ENCODE data around the gene ERI3.
A peak's percentile ranks its signal among the peaks of the same experiment; 100 is the strongest.

The ERI3 gene, protein sequence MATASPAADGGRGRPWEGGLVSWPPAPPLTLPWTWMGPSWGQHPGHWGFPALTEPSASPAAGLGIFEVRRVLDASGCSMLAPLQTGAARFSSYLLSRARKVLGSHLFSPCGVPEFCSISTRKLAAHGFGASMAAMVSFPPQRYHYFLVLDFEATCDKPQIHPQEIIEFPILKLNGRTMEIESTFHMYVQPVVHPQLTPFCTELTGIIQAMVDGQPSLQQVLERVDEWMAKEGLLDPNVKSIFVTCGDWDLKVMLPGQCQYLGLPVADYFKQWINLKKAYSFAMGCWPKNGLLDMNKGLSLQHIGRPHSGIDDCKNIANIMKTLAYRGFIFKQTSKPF

GRCh38 chr1:44354840-44355581 is at the start of gene ERI3:
TSS of gene ERI3 (minus strand) at chr1:44355257. CDS start at chr1:44355026, 231 bp downstream.
- TF ChIP-seq Cebpa-rat (IDR thresholded peaks at IDR 0.05), result no peak
- Histone ChIP-seq H4K20me1 (peaks cover 11% of the 10 kb centered on the region; the same call in 1 of the 2 replicates), H3K4me3 (peak within 1 kb of the TSS; percentile 92), H3K9ac (peak within 1 kb of the TSS; percentile 86), H3K4me1 (peaks cover 20% of the 10 kb centered on the region), H3K27ac (peak within 1 kb of the TSS; percentile 85), H3K9me3 (no peaks in the 10 kb centered on the region), H3K4me2 (peak within 1 kb of the TSS; percentile 92), H3K27me3 (no peaks in the 10 kb centered on the region), H3K36me3 (peaks cover 18% of the 10 kb centered on the region; the same call in 1 of the 2 replicates)

- no peak overlapping the region for H3K9ac ChIP-seq
- H3K4me3 ChIP-seq, result no peak overlapping the region
- peaks cover 9% of the 10 kb centered on the region; the same call in 1 of the 2 replicates for H3K4me1 ChIP-seq
- H3K4me2 ChIP-seq, result no peak overlapping the region
- no peaks in the 10 kb centered on the region for H3K36me3 ChIP-seq
- no peaks in the 10 kb centered on the region for H3K9me3 ChIP-seq
- peaks cover 25% of the 10 kb centered on the region for H4K20me1 ChIP-seq
- TF ChIP-seq Cebpa-rat (IDR thresholded peaks at IDR 0.05), result no peak
- peaks cover 53% of the 10 kb centered on the region for H3K27me3 ChIP-seq
- H3K27ac ChIP-seq, result no peak overlapping the region
Observed at GRCh38 chr1:44401256-44402228, 46.5 kb upstream of the ERI3 start.

GRCh38 chr1:44390277-44390676 is 35.2 kb upstream of the ERI3 start:
- Histone ChIP-seq H3K4me2 (no peak overlapping the region), H3K9ac (no peak overlapping the region), H4K20me1 (no peaks in the 10 kb centered on the region), H3K4me3 (no peak overlapping the region), H3K36me3 (no peaks in the 10 kb centered on the region), H3K9me3 (no peaks in the 10 kb centered on the region), H3K4me1 (no peaks in the 10 kb centered on the region), H3K27ac (no peak overlapping the region), H3K27me3 (no peaks in the 10 kb centered on the region)
- TF ChIP-seq Cebpa-rat (IDR thresholded peaks at IDR 0.05), result no peak

DNA sequence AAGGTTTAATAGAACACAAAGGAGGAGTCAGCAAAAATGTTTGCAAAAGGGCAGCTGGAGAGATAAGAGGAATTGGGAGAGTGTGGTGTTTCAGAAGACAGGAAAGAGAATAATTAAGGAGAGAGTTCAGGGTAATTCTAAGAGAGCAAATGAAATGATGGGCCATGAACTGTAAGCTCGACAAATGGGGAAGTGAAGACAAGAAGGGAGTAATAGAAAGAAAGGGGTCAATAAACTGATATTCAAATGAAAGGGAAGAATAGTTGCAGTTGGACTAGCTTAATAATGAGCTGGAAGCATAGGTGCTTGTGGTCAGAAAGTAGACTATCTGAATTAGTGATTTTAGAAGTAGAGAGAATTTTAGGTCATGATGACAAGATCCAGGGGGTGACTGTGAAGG is 34.4 kb upstream of the ERI3 start:
- TF ChIP-seq Cebpa-rat (IDR thresholded peaks at IDR 0.05), result no peak
- Histone ChIP-seq H3K4me3 (no peak overlapping the region), H4K20me1 (no peaks in the 10 kb centered on the region), H3K9me3 (no peaks in the 10 kb centered on the region), H3K27me3 (no peaks in the 10 kb centered on the region), H3K9ac (no peak overlapping the region), H3K36me3 (no peaks in the 10 kb centered on the region), H3K27ac (no peak overlapping the region), H3K4me2 (no peak overlapping the region), H3K4me1 (no peaks in the 10 kb centered on the region)

DNA sequence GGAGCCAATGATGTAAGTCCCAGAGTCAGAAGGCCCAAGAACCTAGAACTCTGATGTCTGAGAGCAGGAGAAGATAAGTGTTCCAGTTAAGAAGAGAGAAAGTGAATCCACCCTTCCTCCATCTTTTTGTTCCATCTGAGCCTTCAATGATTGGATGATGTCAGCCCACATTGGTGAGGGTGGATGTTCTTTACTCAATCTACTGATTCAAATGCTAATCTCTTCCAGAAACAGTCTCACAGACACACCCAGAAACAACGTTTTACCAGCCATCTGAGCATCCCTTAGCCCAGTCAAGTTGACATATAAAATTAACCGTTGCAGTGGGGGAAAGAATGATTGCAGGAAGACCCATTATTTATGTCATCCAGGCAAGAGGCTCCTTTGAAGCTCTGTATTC is 33.5 kb upstream of the ERI3 start:
- no peak overlapping the region for H3K4me2 ChIP-seq
- H3K27ac ChIP-seq, result no peak overlapping the region
- H4K20me1 ChIP-seq, result no peaks in the 10 kb centered on the region
- no peak overlapping the region for H3K4me3 ChIP-seq
- no peaks in the 10 kb centered on the region for H3K4me1 ChIP-seq
- TF ChIP-seq Cebpa-rat (IDR thresholded peaks at IDR 0.05), result no peak
- H3K9me3 ChIP-seq, result no peaks in the 10 kb centered on the region
- no peaks in the 10 kb centered on the region for H3K27me3 ChIP-seq
- no peaks in the 10 kb centered on the region for H3K36me3 ChIP-seq
- no peak overlapping the region for H3K9ac ChIP-seq

GRCh38 chr1:44380666-44381177 is 25.7 kb upstream of the ERI3 start:
- H3K4me1 ChIP-seq, result no peaks in the 10 kb centered on the region
- no peaks in the 10 kb centered on the region for H3K27me3 ChIP-seq
- no peaks in the 10 kb centered on the region for H3K36me3 ChIP-seq
- no peak overlapping the region for H3K9ac ChIP-seq
- no peaks in the 10 kb centered on the region for H4K20me1 ChIP-seq
- H3K27ac ChIP-seq, result no peak overlapping the region
- no peak overlapping the region for H3K4me2 ChIP-seq
- no peak overlapping the region for H3K4me3 ChIP-seq
- no peak for TF ChIP-seq Cebpa-rat (IDR thresholded peaks at IDR 0.05)
- no peaks in the 10 kb centered on the region for H3K9me3 ChIP-seq

DNA sequence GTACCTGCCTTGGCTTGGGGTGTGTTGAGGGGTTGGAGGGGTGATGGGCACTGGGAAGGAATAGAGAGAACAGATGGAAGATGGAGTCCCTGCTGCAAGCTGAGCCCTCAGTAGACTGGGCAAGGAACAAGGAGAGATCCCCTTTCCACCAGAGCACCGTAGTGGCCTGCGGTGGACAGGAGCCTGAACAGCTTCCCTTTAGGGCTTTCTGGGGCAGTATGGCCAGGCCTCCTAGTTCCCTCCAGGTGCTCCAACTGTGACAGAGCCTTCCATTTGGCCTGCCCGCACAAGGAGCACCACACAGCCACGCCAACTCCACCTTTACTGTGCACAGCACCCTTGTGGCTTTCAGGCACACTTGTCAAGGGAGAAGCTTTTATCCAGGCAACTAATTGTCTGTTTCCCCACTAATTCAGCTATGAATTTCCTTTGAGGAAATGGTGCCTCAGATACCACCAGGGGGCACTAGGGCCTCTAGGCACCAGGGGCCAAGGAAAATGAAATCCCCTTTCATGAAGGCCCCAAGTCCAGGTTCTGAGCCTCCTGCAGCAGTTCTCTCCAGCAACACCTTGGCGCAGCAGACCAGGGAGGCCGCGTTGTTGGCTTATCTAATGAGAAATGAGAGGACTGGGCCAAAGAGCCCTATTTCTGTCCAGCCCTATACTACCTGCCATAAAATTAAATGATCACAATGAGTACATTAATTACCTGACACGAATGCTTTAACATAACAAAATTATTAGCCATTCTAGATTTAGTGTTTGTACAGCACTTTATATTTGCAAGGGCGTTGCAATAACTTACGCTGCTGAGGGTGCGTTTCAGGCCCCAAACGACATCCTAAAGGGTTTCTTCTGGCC is 23.1 kb upstream of the ERI3 start:
- H3K4me3 ChIP-seq, result no peak overlapping the region
- no peak overlapping the region for H3K27ac ChIP-seq
- H4K20me1 ChIP-seq, result no peaks in the 10 kb centered on the region
- H3K27me3 ChIP-seq, result no peaks in the 10 kb centered on the region
- H3K4me2 ChIP-seq, result no peak overlapping the region
- H3K36me3 ChIP-seq, result no peaks in the 10 kb centered on the region
- TF ChIP-seq Cebpa-rat (IDR thresholded peaks at IDR 0.05), result no peak
- no peaks in the 10 kb centered on the region for H3K9me3 ChIP-seq
- no peaks in the 10 kb centered on the region for H3K4me1 ChIP-seq
- H3K9ac ChIP-seq, result no peak overlapping the region

- Histone ChIP-seq H3K9ac (no peak overlapping the region), H3K36me3 (no peaks in the 10 kb centered on the region), H3K4me1 (no peaks in the 10 kb centered on the region), H3K27ac (no peak overlapping the region), H4K20me1 (no peaks in the 10 kb centered on the region), H3K4me3 (no peak overlapping the region), H3K9me3 (no peaks in the 10 kb centered on the region), H3K4me2 (no peak overlapping the region), H3K27me3 (no peaks in the 10 kb centered on the region)
- no peak for TF ChIP-seq Cebpa-rat (IDR thresholded peaks at IDR 0.05)
Observed at GRCh38 chr1:44375547-44375946, 20.5 kb upstream of the ERI3 start.

GRCh38 chr1:44371206-44371605 is 16.1 kb upstream of the ERI3 start:
- Histone ChIP-seq H3K4me2 (no peak overlapping the region), H3K27me3 (no peaks in the 10 kb centered on the region), H3K9me3 (no peaks in the 10 kb centered on the region), H3K4me1 (no peaks in the 10 kb centered on the region), H3K27ac (no peak overlapping the region), H4K20me1 (no peaks in the 10 kb centered on the region), H3K4me3 (no peak overlapping the region), H3K9ac (no peak overlapping the region), H3K36me3 (no peaks in the 10 kb centered on the region)
- no peak for TF ChIP-seq Cebpa-rat (IDR thresholded peaks at IDR 0.05)
